HEK293 (cell line): ENCODE measurements around the gene ALOXE3.

Experiments
- CTCF ChIA-PET: fragments of 350-600 bp; formaldehyde crosslinking; extraction: SDS; loops from one replicate; lab custom pipeline; 2021; ENCODE audit warnings: antibody characterized with exemption; lab: Yijun Ruan, JAX
- POLR2A ChIA-PET: fragments of 300-600 bp; formaldehyde crosslinking; extraction: SDS; loops from one replicate; lab custom pipeline; 2020; ENCODE audit warnings: antibody characterized with exemption, inconsistent platforms; lab: Yijun Ruan, JAX
- H3K27ac ChIP-seq: fragments of 200-500 bp; sonication (Bioruptor generic); 2 replicates; pipeline ENCODE4 v1.5.1; 2014; ENCODE audit warnings: low read depth, low read length, control low read depth, inconsistent platforms; ENCODE audit errors: extremely low read depth
- H3K36me3 ChIP-seq, 2 experiments: fragments of 200-500 bp in 1 of 2; sonication (Bioruptor generic) in 1 of 2; 1 replicate in 1 of 2; 2 replicates in 1 of 2; pipeline ENCODE4 v1.5.1; 2014 to 2017; ENCODE audit warnings: inconsistent platforms in 2 of 2, low read length in 2 of 2; ENCODE audit not compliant: control insufficient read depth in 2 of 2, insufficient read depth in 1 of 2
- H3K4me1 ChIP-seq: fragments of 200-500 bp; sonication (Bioruptor generic); 2 replicates; pipeline ENCODE4 v1.5.1; 2014; ENCODE audit warnings: mild to moderate bottlenecking, low read length, inconsistent platforms; ENCODE audit not compliant: control insufficient read depth, insufficient read depth
- H3K4me3 ChIP-seq: 2 replicates; pipeline ENCODE4 v1.5.1; 2011; ENCODE audit warnings: low read depth, mild to moderate bottlenecking, control low read depth, low read length, moderate library complexity
- H3K9me3 ChIP-seq: fragments of 200-500 bp; sonication (Bioruptor generic); 2 replicates; pipeline ENCODE4 v1.5.1; 2014; ENCODE audit warnings: low read depth, low read length, inconsistent platforms; ENCODE audit not compliant: control insufficient read depth, insufficient read depth
- IKZF3 ChIP-seq: fragments of 450-650 bp; IDR thresholded peaks from 2 replicates; pipeline ENCODE4 v1.5.0; 2018; ENCODE audit warnings: missing biosample characterization, mild to moderate bottlenecking, missing genetic modification characterization, moderate library complexity
- KLF10 ChIP-seq: fragments of 450-650 bp; IDR thresholded peaks from 2 replicates; pipeline ENCODE4 v1.5.1; 2018; ENCODE audit warnings: missing biosample characterization, mild to moderate bottlenecking, missing genetic modification characterization
- KLF16 ChIP-seq: fragments of 450-650 bp; formaldehyde crosslinking; IDR thresholded peaks from 2 replicates; pipeline ENCODE4 v1.5.1; 2017; ENCODE audit warnings: missing biosample characterization, missing genetic modification characterization
- MYNN ChIP-seq: fragments of 450-650 bp; formaldehyde crosslinking; IDR thresholded peaks from 2 replicates; pipeline ENCODE4 v1.5.1; 2016; ENCODE audit warnings: missing biosample characterization, missing genetic modification characterization, borderline replicate concordance
- REPIN1 ChIP-seq: fragments of 450-650 bp; formaldehyde crosslinking; IDR thresholded peaks from 2 replicates; pipeline ENCODE4 v1.5.1; 2017; ENCODE audit warnings: missing biosample characterization, missing genetic modification characterization, low read depth
- SP2 ChIP-seq: fragments of 450-650 bp; formaldehyde crosslinking; IDR thresholded peaks from 2 replicates; pipeline ENCODE4 v1.5.1; 2016; ENCODE audit warnings: missing biosample characterization, missing genetic modification characterization
- SP7 ChIP-seq: fragments of 450-650 bp; formaldehyde crosslinking; IDR thresholded peaks from 2 replicates; pipeline ENCODE4 v1.5.1; 2016; ENCODE audit warnings: missing biosample characterization, missing genetic modification characterization
- ZBTB10 ChIP-seq: fragments of 450-650 bp; formaldehyde crosslinking; IDR thresholded peaks from 2 replicates; pipeline ENCODE4 v1.5.1; 2016; ENCODE audit warnings: missing biosample characterization, missing genetic modification characterization
- ZBTB48 ChIP-seq: fragments of 450-650 bp; formaldehyde crosslinking; IDR thresholded peaks from 2 replicates; pipeline ENCODE4 v1.5.1; 2016; ENCODE audit warnings: missing biosample characterization, missing genetic modification characterization
- ZBTB8A ChIP-seq: fragments of 450-650 bp; formaldehyde crosslinking; IDR thresholded peaks from 2 replicates; pipeline ENCODE4 v1.5.1; 2016; ENCODE audit warnings: missing biosample characterization, missing genetic modification characterization
- ZEB2 ChIP-seq: fragments of 450-650 bp; formaldehyde crosslinking; IDR thresholded peaks from 2 replicates; pipeline ENCODE4 v1.5.1; 2016; ENCODE audit warnings: missing biosample characterization, missing genetic modification characterization
- ZFHX2 ChIP-seq: fragments of 450-650 bp; formaldehyde crosslinking; conservative IDR thresholded peaks from 2 replicates; pipeline ENCODE4 v1.5.1; 2016; ENCODE audit warnings: missing biosample characterization, missing genetic modification characterization
- ZFP69B ChIP-seq: fragments of 450-650 bp; formaldehyde crosslinking; IDR thresholded peaks from 2 replicates; pipeline ENCODE4 v1.5.1; 2016; ENCODE audit warnings: missing biosample characterization, missing genetic modification characterization
- ZNF133 ChIP-seq: fragments of 450-650 bp; formaldehyde crosslinking; IDR thresholded peaks from 2 replicates; pipeline ENCODE4 v1.5.1; 2016; ENCODE audit warnings: missing biosample characterization, missing genetic modification characterization
- ZNF148 ChIP-seq: fragments of 450-650 bp; formaldehyde crosslinking; IDR thresholded peaks from 2 replicates; pipeline ENCODE4 v1.5.0; 2017; ENCODE audit warnings: missing biosample characterization, missing genetic modification characterization, borderline replicate concordance
- ZNF169 ChIP-seq: fragments of 450-650 bp; formaldehyde crosslinking; IDR thresholded peaks from 2 replicates; pipeline ENCODE4 v1.5.1; 2016; ENCODE audit warnings: missing biosample characterization, missing genetic modification characterization
- ZNF2 ChIP-seq: fragments of 450-650 bp; formaldehyde crosslinking; IDR thresholded peaks from 2 replicates; pipeline ENCODE4 v1.5.1; 2016; ENCODE audit warnings: missing biosample characterization, missing genetic modification characterization
- ZNF335 ChIP-seq: fragments of 450-650 bp; formaldehyde crosslinking; conservative IDR thresholded peaks from 2 replicates; pipeline ENCODE4 v1.5.1; 2016; ENCODE audit warnings: missing biosample characterization, missing genetic modification characterization
- ZNF394 ChIP-seq: fragments of 450-650 bp; formaldehyde crosslinking; IDR thresholded peaks from 2 replicates; pipeline ENCODE4 v1.5.1; 2016; ENCODE audit warnings: missing biosample characterization, missing genetic modification characterization, mild to moderate bottlenecking, moderate library complexity, borderline replicate concordance
- ZNF416 ChIP-seq: fragments of 450-650 bp; formaldehyde crosslinking; IDR thresholded peaks from 2 replicates; pipeline ENCODE4 v1.5.1; 2016; ENCODE audit warnings: missing biosample characterization, missing genetic modification characterization
- ZNF423 ChIP-seq: fragments of 450-650 bp; formaldehyde crosslinking; IDR thresholded peaks from 2 replicates; pipeline ENCODE4 v1.5.1; 2016; ENCODE audit warnings: missing biosample characterization, missing genetic modification characterization
- ZNF473 ChIP-seq: fragments of 450-650 bp; formaldehyde crosslinking; IDR thresholded peaks from 2 replicates; pipeline ENCODE4 v1.5.1; 2017; ENCODE audit warnings: missing biosample characterization, missing genetic modification characterization
- ZNF544 ChIP-seq: fragments of 450-650 bp; formaldehyde crosslinking; IDR thresholded peaks from 2 replicates; pipeline ENCODE4 v1.5.0; 2017; ENCODE audit warnings: missing biosample characterization, missing genetic modification characterization
- ZNF600 ChIP-seq: fragments of 450-650 bp; formaldehyde crosslinking; IDR thresholded peaks from 2 replicates; pipeline ENCODE4 v1.5.1; 2016; ENCODE audit warnings: missing biosample characterization, missing genetic modification characterization
- ZNF629 ChIP-seq: fragments of 450-650 bp; formaldehyde crosslinking; IDR thresholded peaks from 2 replicates; pipeline ENCODE4 v1.5.1; 2017; ENCODE audit warnings: missing biosample characterization, missing genetic modification characterization
- TF ChIP-seq, protein P1 (sequence below): fragments of 450-650 bp; formaldehyde crosslinking; conservative IDR thresholded peaks from 2 replicates; pipeline ENCODE4 v1.5.1; 2016; ENCODE audit warnings: low read depth, missing biosample characterization, missing genetic modification characterization
- TF ChIP-seq, protein P2 (sequence below): fragments of 450-650 bp; formaldehyde crosslinking; IDR thresholded peaks from 2 replicates; pipeline ENCODE4 v1.5.1; 2016; ENCODE audit warnings: missing biosample characterization, missing genetic modification characterization

The ALOXE3 gene

GRCh38 chr17:8073627-8074484, 44.5 kb downstream of the ALOXE3 start:
- Histone ChIP-seq H3K4me3 (peak overlapping the region; percentile 28), H3K27ac (no peak overlapping the region), H3K4me1 (no peaks in the 10 kb centered on the region), H3K9me3 (no peaks in the 10 kb centered on the region), H3K36me3 (no peaks in the 10 kb centered on the region)
- POLR2A ChIA-PET = interaction anchor here (0.6 to 1.6 kb wide), 6 partner anchors 11 to 208 kb away, joined by 3 to 10 read pairs (median 4); partner anchors contain the start of genes ALOX12B, CNTROB and TRAPPC1
- CTCF ChIA-PET = interaction anchor here (0.5 to 27.3 kb wide), 52 partner anchors 9 to 815 kb away, joined by 3 to 561 read pairs (median 4); partner anchors contain the start of genes ALOX12B, ALOXE3, AURKB and CNTROB
- TF ChIP-seq, protein P1, sequence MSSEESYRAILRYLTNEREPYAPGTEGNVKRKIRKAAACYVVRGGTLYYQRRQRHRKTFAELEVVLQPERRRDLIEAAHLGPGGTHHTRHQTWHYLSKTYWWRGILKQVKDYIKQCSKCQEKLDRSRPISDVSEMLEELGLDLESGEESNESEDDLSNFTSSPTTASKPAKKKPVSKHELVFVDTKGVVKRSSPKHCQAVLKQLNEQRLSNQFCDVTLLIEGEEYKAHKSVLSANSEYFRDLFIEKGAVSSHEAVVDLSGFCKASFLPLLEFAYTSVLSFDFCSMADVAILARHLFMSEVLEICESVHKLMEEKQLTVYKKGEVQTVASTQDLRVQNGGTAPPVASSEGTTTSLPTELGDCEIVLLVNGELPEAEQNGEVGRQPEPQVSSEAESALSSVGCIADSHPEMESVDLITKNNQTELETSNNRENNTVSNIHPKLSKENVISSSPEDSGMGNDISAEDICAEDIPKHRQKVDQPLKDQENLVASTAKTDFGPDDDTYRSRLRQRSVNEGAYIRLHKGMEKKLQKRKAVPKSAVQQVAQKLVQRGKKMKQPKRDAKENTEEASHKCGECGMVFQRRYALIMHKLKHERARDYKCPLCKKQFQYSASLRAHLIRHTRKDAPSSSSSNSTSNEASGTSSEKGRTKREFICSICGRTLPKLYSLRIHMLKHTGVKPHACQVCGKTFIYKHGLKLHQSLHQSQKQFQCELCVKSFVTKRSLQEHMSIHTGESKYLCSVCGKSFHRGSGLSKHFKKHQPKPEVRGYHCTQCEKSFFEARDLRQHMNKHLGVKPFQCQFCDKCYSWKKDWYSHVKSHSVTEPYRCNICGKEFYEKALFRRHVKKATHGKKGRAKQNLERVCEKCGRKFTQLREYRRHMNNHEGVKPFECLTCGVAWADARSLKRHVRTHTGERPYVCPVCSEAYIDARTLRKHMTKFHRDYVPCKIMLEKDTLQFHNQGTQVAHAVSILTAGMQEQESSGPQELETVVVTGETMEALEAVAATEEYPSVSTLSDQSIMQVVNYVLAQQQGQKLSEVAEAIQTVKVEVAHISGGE (tag by site-specific recombination) = peak; percentile 62
- no peak for TF ChIP-seq ZNF169 (tag by site-specific recombination)
- TF ChIP-seq MYNN (tag by site-specific recombination) = 0 out of 2 replicates have a peak, but pooled peaks have one; percentile 13
- 0 out of 2 replicates have a peak, but pooled peaks have one; percentile 5 for TF ChIP-seq ZFHX2 (tag by site-specific recombination)
- no peak for TF ChIP-seq ZBTB10 (tag by site-specific recombination)
- TF ChIP-seq ZNF2 (tag by site-specific recombination) = 0 out of 2 replicates have a peak, but pooled peaks have one; percentile 25
- no peak for TF ChIP-seq ZNF544
- TF ChIP-seq ZBTB8A (tag by site-specific recombination) = 0 out of 2 replicates have a peak, but pooled peaks have one; percentile 23
- peak; percentile 73 for TF ChIP-seq ZNF335 (tag by site-specific recombination)
- TF ChIP-seq ZNF600 = peak; percentile 62
- TF ChIP-seq ZNF148 (tag by site-specific recombination) = 0 out of 2 replicates have a peak, but pooled peaks have one; percentile 8
- TF ChIP-seq, protein P2, sequence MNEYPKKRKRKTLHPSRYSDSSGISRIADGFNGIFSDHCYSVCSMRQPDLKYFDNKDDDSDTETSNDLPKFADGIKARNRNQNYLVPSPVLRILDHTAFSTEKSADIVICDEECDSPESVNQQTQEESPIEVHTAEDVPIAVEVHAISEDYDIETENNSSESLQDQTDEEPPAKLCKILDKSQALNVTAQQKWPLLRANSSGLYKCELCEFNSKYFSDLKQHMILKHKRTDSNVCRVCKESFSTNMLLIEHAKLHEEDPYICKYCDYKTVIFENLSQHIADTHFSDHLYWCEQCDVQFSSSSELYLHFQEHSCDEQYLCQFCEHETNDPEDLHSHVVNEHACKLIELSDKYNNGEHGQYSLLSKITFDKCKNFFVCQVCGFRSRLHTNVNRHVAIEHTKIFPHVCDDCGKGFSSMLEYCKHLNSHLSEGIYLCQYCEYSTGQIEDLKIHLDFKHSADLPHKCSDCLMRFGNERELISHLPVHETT = 0 out of 2 replicates have a peak, but pooled peaks have one; percentile 26
- peak; percentile 25; the same call in 1 of the 2 replicates for TF ChIP-seq ZNF394 (tag by site-specific recombination)
- no peak for TF ChIP-seq SP2
- peak; percentile 73 for TF ChIP-seq IKZF3 (tag by site-specific recombination)
- TF ChIP-seq SP7 (tag by site-specific recombination) = peak; percentile 43; the same call in 1 of the 2 replicates
- peak; percentile 27; the same call in 1 of the 2 replicates for TF ChIP-seq ZEB2 (tag by site-specific recombination)
- TF ChIP-seq REPIN1 (tag by site-specific recombination) = peak; percentile 85; the same call in 1 of the 2 replicates
- 0 out of 2 replicates have a peak, but pooled peaks have one; percentile 16 for TF ChIP-seq ZFP69B
- no peak for TF ChIP-seq KLF10
- TF ChIP-seq ZBTB48 = peak; percentile 56; the same call in 1 of the 2 replicates
- TF ChIP-seq KLF16 (tag by site-specific recombination) = 0 out of 2 replicates have a peak, but pooled peaks have one; percentile 47
- TF ChIP-seq ZNF473 = no peak
- TF ChIP-seq ZNF133 (tag by site-specific recombination) = no peak
- peak; percentile 45; the same call in 1 of the 2 replicates for TF ChIP-seq ZNF629 (tag by site-specific recombination)
- peak; percentile 91 for TF ChIP-seq ZNF416 (tag by site-specific recombination)
- TF ChIP-seq ZNF423 (tag by site-specific recombination) = no peak
